Keratinocyte (primary cell): ENCODE data around the gene IGFN1.
A peak's percentile ranks its signal among the peaks of the same experiment; 100 is the strongest.

ENCODE experiments used
- CTCF ChIP-seq, 3 experiments: IDR thresholded peaks in 1 of 3; conservative IDR thresholded peaks in 1 of 3; optimal IDR thresholded peaks in 1 of 3; 2 replicates in 2 of 3; 3 replicates in 1 of 3; pipeline versions ENCODE3 to v1.5.1; 2011; ENCODE audit warnings: low read length in 3 of 3, mild to moderate bottlenecking in 3 of 3, moderate library complexity in 2 of 3, control low read depth in 1 of 3, inconsistent platforms in 1 of 3; ENCODE audit not compliant: insufficient read depth in 2 of 3; ENCODE audit errors: extremely low read depth in 1 of 3
- EZH2 ChIP-seq: IDR thresholded peaks from one replicate; pipeline ENCODE4 v1.6.1; 2012; ENCODE audit warnings: inconsistent platforms, mild to moderate bottlenecking, low read length, moderate library complexity

- TF ChIP-seq CTCF (optimal IDR thresholded peaks at IDR 0.05 in 1 of 3, IDR thresholded peaks at IDR 0.05 in 1 of 3, conservative IDR thresholded peaks at IDR 0.05 in 1 of 3; ENCODE audit: extremely low read depth in 1 of 3, insufficient read depth in 2 of 3, low read length in 3 of 3) (peak in 1 of 3 experiments; percentile 14), EZH2 (no peak)
These were observed 68.2 kb downstream of the IGFN1 start for GRCh38 chr1:201258763-201259230.
